GM19351 (cell line): ENCODE measurements around the gene NYAP1.
"Not testable (repeated sequence)": the region's sequence is repeated elsewhere in the genome, so short reads cannot be mapped to it uniquely, and the experiment has no call there.

ENCODE experiments used
- ATAC-seq: cut with Tn5 transposase; IDR thresholded peaks from one replicate; pipeline ENCODE4 v1.9.1; 2021; ENCODE audit warnings: mild to moderate bottlenecking, moderate library complexity; ENCODE audit not compliant: unreplicated experiment

NYAP1 gene

DNA sequence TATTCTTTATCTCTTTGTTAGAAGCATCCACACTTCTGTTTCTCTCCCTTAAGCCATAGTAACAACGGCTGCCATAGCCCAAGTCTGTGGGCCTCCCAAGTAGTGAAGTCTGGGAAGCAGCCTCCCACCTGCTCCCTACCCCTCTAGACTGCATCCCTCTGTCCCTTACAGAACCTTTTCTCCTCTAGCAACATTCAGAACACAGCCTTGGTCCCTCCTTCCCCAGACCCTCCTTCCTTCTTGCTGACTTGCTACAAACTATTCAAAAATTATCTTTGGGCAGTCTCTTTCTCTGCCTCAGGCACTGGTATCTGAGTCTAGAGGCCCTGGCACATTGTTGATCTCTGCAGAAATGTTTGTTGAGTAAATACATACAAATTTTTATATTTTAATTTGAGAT is 2.3 kb upstream of the NYAP1 start:
- ATAC-seq: no peak

- no peak for ATAC-seq
These were observed 1.0 kb upstream of the NYAP1 start for GRCh38 chr7:100482728-100483089.

DNA sequence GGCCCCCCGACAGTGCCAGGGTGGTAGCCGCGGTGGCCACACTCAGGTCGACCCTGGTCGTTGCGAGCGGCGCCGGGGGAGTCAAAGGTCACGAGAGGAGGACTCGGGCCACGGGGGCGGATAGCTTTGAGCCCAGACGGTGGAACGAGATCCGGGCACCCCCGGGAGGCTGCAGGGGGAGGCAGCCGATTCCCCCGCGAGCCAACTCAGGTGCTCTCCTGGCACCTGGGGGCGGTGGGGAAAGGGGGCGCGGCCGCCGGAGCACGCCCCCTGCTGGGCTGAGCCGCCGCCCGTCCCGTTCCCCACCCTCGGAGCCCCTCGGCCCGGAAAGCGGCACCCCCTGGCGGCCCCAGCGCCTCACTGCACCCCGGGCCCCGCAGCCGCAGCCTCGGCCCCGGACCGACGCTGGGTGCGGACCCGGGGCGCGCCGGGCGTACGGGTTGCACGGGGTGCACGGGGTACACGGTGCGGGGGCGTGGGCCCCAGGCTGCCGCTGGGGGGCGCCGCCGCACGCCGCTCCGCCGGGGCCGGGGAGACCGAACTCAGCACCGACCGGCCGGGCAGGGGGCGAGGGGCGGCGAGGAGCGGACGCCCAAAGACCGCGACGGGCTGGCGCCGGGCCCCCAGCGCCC is 521 bp upstream of the NYAP1 start:
- peak; percentile 50 for ATAC-seq

- ATAC-seq: no peak
These were observed 932 bp downstream of the NYAP1 start for GRCh38 chr7:100484673-100485045.

GRCh38 chr7:100485471-100485876 is 1.7 kb downstream of the NYAP1 start:
- no peak for ATAC-seq

- no peak for ATAC-seq
These were observed 2.4 kb downstream of the NYAP1 start for GRCh38 chr7:100486111-100486636.

- no peak for ATAC-seq
These were observed 3.2 kb downstream of the NYAP1 start for GRCh38 chr7:100486753-100487446.

DNA sequence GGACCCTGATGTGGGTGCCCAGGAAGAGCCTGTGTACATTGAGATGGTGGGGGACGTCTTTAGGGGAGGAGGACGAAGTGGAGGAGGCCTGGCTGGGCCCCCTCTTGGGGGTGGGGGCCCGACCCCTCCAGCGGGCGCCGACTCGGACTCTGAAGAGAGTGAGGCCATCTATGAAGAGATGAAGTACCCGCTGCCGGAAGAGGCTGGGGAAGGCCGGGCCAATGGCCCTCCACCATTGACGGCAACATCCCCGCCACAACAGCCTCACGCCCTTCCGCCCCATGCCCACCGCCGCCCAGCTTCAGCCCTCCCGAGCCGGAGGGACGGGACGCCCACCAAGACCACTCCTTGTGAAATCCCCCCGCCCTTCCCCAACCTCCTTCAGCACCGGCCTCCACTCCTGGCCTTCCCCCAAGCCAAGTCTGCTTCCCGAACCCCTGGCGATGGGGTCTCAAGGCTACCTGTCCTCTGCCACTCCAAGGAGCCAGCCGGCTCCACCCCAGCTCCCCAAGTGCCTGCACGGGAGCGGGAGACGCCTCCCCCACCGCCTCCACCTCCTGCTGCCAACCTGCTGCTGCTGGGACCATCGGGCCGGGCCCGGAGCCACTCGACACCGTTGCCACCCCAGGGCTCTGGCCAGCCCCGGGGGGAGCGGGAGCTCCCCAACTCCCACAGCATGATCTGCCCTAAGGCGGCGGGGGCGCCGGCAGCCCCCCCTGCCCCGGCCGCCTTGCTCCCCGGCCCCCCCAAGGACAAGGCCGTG is 4.8 kb downstream of the NYAP1 start:
- no peak for ATAC-seq

- no peak for ATAC-seq
These were observed 5.4 kb downstream of the NYAP1 start for GRCh38 chr7:100489121-100489520.

- no peak for ATAC-seq
These were observed 6.1 kb downstream of the NYAP1 start for GRCh38 chr7:100489824-100490223.

DNA sequence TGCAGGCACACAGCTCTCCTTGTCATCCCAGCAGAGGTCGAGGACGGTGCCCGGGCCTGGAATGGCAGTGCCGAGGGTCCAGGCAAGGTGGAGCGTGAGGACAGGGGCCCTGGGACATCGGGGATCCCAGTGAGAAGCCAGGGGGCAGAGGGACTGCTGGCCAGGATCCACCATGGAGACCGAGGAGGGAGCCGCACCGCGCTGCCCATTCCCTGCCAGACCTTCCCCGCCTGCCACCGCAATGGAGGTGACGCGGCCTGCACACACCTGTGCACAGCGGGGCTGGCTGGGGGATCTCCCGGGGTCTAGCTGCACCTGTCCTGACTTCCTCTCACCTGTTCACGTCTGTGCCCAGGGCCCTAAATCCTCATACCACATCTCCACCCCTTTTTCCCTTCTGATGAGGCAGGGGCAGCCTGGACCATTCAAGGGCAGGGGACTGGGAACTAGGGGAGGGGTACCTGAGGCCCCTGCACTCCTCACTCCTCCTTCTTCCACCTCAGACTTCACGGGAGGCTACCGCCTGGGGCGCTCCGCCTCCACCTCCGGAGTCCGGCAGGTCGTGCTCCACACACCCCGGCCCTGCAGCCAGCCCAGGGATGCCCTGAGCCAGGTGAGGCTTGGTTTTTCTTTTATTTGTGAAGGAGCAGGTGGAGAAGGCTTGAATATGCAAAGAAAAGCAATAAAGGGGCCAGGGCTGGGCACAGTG is 6.9 kb downstream of the NYAP1 start:
- no peak for ATAC-seq

- no peak for ATAC-seq
These were observed 7.5 kb downstream of the NYAP1 start for GRCh38 chr7:100491192-100491578.

DNA sequence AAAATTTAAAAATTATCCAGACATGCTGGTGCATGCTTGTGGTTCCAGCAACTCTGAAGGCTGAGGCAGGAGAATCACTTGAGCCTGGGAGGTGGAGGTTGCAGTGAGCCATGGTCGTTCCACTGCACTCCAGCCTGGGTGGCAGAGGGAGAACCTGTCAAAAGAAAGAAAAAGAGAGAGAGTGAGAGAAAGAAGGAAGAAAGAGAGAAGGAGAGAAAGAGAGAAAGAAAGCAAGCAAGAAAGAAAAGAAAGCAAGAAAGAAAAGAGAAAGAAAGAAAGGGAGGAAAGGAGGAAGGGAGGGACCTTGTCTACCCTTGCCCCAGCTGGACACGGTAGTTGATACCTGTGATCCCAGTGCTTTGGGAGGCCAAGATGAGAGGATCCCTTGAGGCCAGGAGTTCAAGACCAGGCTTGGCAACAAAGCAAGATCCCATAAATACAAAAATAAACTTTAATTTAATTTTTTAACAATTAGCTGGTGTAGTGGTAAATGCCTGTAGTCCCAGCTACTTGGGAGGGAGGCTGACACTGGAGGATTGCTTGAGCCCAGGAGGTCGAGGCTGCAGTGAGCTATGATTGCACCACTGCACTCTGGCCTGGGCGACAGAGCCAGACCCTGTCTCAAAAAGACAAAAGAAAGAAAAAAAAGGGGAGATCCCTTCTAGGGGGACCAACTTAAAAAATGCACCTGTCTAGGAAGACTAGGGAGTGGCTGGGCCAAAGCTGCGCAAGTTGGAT is 9.2 kb downstream of the NYAP1 start:
- ATAC-seq: no peak

- ATAC-seq: no peak
These were observed 9.9 kb downstream of the NYAP1 start for GRCh38 chr7:100493476-100494264.

DNA sequence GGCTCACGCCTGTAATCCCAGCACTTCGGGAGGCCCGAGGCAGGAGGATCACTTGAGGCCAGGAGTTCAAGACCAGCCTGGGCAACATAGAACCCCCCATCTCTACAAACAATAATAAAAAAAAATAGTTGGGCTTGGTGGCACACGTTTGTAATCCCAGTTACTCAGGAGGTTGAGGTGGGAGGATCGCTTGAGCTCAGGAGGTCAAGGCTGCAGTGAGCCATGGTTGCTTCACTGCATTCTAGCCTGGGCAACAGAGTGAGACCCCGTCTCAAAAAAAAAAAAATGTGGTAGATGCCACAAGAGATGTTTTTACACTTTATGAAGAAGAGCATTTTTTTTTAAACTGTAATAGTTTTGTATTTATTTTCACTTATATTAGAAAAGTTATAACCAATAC is 12.8 kb downstream of the NYAP1 start:
- ATAC-seq: no peak

DNA sequence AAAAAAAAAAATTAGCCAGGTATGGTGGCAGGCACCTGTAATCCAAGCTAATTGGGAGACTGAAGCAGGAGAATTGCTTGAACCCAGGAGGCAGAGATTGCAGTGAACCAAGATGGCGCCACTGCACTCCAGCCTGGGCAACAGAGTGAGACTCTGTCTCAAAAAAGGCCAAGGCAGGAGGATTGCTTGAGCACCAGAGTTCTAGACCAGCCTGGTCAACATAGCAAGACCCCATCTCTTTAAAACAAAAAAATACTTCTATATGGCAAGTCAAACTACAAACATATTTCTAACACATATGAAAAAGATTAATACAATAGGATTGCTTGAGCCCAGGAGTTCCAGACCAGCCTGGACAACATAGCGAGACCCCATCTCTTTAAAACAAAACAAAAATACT is 17.0 kb downstream of the NYAP1 start:
- ATAC-seq: not testable (repeated sequence)

- ATAC-seq: not testable (repeated sequence)
These were observed 20.3 kb downstream of the NYAP1 start for GRCh38 chr7:100504031-100504430.

- no peak for ATAC-seq
These were observed 21.3 kb downstream of the NYAP1 start for GRCh38 chr7:100504887-100505611.

- ATAC-seq: no peak
These were observed 22.7 kb downstream of the NYAP1 start for GRCh38 chr7:100506356-100506923.
